ENCODE measurements around the gene UVRAG.

DNA sequence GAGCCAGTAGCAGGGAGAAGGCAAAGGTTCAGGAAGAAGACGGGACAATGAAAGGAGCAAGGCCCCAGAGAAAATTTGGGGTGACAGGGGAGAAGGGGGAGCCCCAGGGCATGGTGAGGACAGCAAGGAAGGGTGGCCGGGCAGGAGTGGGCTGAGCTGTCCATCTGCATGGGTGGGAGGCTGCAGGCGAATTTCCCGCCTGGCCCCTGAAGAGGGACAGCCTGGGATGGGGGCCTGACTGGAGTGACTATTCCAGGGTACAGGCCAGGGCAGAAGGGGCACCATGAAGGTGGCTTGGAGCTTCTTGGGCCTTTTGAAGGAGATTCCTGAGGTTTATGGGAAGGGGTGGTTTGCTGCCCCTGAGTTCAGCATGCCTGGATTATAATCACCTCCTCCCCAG lies 335.1 kb downstream of the UVRAG start:
- TF ChIP-seq MAX (IDR thresholded peaks at IDR 0.05): no peak
- no peak for TF ChIP-seq CTCF (IDR thresholded peaks at IDR 0.05; ENCODE audit: low read depth, low read length, missing input control)
- TF ChIP-seq HNF4G (IDR thresholded peaks at IDR 0.05): no peak
- no peak for TF ChIP-seq ZBTB33 (IDR thresholded peaks at IDR 0.05)
- TF ChIP-seq YY1 (IDR thresholded peaks at IDR 0.05): no peak
